Loucy (cell line): ENCODE measurements around the gene CDC42EP5.

Experiments used
- H2AFZ ChIP-seq: fragments of 200-600 bp; sonication (generic); 2 replicates; pipeline ENCODE4 v1.6.0; 2016; ENCODE audit warnings: antibody characterized with exemption, mild to moderate bottlenecking, low read length, moderate library complexity
- H3F3A ChIP-seq: fragments of 200-600 bp; 2 replicates; pipeline ENCODE4 v1.6.0; 2016; ENCODE audit warnings: antibody characterized with exemption, low read depth, mild to moderate bottlenecking
- H3K27me3 ChIP-seq: fragments of 200-600 bp; sonication (generic); 2 replicates; pipeline ENCODE4 v1.6.1; 2014; ENCODE audit warnings: low read length, mild to moderate bottlenecking; ENCODE audit not compliant: insufficient read depth, poor library complexity, severe bottlenecking
- H3K36me3 ChIP-seq: fragments of 200-600 bp; sonication (generic); 2 replicates; pipeline ENCODE4 v1.6.1; 2016; ENCODE audit warnings: low read length; ENCODE audit not compliant: insufficient read depth
- H3K4me1 ChIP-seq: fragments of 200-600 bp; sonication (generic); 2 replicates; pipeline ENCODE4 v1.5.1; 2014; ENCODE audit warnings: low read length, mild to moderate bottlenecking; ENCODE audit not compliant: insufficient read depth, poor library complexity, severe bottlenecking
- H3K4me2 ChIP-seq: fragments of 200-600 bp; sonication (generic); 2 replicates; pipeline ENCODE4 v1.6.0; 2014; ENCODE audit warnings: antibody characterized with exemption, low read length, low read depth, mild to moderate bottlenecking; ENCODE audit not compliant: poor library complexity, severe bottlenecking
- H3K4me3 ChIP-seq: fragments of 200-600 bp; sonication (generic); 2 replicates; pipeline ENCODE4 v1.5.1; 2014; ENCODE audit warnings: low read length, mild to moderate bottlenecking, mixed read lengths; ENCODE audit not compliant: poor library complexity, severe bottlenecking
- H3K79me2 ChIP-seq: fragments of 200-600 bp; sonication (generic); 2 replicates; pipeline ENCODE4 v1.6.1; 2014; ENCODE audit warnings: low read length; ENCODE audit not compliant: insufficient read depth
- H3K9ac ChIP-seq: fragments of 200-600 bp; sonication (generic); 2 replicates; pipeline ENCODE4 v1.6.0; 2014; ENCODE audit warnings: mild to moderate bottlenecking, low read depth, low read length, moderate library complexity; ENCODE audit not compliant: poor library complexity, severe bottlenecking
- H3K9me2 ChIP-seq: fragments of 200-600 bp; sonication (generic); replicated peaks from 2 replicates; pipeline ENCODE4 v1.6.1; 2016; ENCODE audit warnings: low read depth, low read length, mixed read lengths
- H3K9me3 ChIP-seq: fragments of 200-600 bp; sonication (generic); 2 replicates; pipeline ENCODE4 v1.6.1; 2014; ENCODE audit warnings: mild to moderate bottlenecking, antibody characterized with exemption, low read length, low read depth; ENCODE audit not compliant: insufficient read depth
- H4K20me1 ChIP-seq: fragments of 200-600 bp; sonication (generic); 2 replicates; pipeline ENCODE4 v1.6.0; 2014; ENCODE audit warnings: antibody characterized with exemption, low read length, mild to moderate bottlenecking; ENCODE audit not compliant: insufficient read depth, poor library complexity, severe bottlenecking
- EZH2phosphoT487 ChIP-seq: fragments of 200-600 bp; IDR thresholded peaks from 2 replicates; pipeline ENCODE4 v1.6.1; 2018; ENCODE audit warnings: antibody characterized with exemption, mild to moderate bottlenecking, moderate library complexity, borderline replicate concordance
- TF ChIP-seq, protein P1 (sequence below): fragments of 200-600 bp; sonication (generic); conservative IDR thresholded peaks from 2 replicates; pipeline ENCODE4 v1.5.1; 2014; ENCODE audit warnings: mild to moderate bottlenecking, antibody characterized with exemption, low read length

Gene CDC42EP5

DNA sequence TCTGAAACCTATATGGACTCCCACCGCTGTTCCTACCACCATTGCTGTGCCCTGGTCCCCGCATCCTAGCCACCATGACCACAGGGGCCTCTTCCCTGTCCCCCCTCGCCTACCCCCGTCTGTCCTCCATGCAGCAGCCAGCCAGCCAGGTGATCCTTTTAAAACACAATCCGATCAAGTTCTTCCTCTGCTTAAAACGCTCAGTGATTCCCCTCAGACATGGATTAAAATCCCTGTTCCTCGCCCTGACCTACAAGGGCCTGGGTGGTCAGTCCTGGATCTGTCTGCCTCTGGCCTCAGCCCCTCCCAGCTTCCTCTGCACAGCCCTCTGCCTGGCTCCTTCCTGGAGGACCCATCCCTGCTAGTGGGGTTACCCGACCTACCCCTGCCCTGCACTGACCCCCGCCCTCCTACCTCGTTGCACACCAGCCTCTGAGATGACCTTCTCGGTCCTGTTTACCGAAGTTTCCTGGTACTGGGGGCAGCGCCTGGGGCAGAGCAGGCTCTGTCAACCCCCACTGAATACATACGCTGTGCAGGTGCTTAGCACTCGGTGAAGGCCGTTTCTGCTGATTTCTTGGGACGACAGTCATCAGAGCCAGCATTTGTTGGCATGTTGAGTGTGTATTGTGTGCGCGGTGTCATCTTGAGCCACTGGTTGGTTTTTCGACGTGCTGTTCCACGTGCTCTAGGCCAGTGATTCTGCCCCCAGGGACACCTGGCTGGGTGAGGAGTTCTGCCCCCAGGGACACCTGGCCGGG is 38.8 kb downstream of the CDC42EP5 start:
- no peaks in the 10 kb centered on the region for H3K36me3 ChIP-seq
- no peaks in the 10 kb centered on the region for H3K4me1 ChIP-seq
- no peaks in the 10 kb centered on the region for H3K27me3 ChIP-seq
- H3K79me2 ChIP-seq: no peaks in the 10 kb centered on the region
- H3K9me3 ChIP-seq: no peaks in the 10 kb centered on the region
- no peak overlapping the region for H3K4me2 ChIP-seq
- no peaks in the 10 kb centered on the region for H4K20me1 ChIP-seq
- TF ChIP-seq, protein P1, sequence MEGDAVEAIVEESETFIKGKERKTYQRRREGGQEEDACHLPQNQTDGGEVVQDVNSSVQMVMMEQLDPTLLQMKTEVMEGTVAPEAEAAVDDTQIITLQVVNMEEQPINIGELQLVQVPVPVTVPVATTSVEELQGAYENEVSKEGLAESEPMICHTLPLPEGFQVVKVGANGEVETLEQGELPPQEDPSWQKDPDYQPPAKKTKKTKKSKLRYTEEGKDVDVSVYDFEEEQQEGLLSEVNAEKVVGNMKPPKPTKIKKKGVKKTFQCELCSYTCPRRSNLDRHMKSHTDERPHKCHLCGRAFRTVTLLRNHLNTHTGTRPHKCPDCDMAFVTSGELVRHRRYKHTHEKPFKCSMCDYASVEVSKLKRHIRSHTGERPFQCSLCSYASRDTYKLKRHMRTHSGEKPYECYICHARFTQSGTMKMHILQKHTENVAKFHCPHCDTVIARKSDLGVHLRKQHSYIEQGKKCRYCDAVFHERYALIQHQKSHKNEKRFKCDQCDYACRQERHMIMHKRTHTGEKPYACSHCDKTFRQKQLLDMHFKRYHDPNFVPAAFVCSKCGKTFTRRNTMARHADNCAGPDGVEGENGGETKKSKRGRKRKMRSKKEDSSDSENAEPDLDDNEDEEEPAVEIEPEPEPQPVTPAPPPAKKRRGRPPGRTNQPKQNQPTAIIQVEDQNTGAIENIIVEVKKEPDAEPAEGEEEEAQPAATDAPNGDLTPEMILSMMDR: no peak
- TF ChIP-seq EZH2phosphoT487: no peak
- no peak overlapping the region for H3K4me3 ChIP-seq
- no peaks in the 10 kb centered on the region for H3F3A ChIP-seq
- H2AFZ ChIP-seq: no peak overlapping the region
- H3K9ac ChIP-seq: no peak overlapping the region
- H3K9me2 ChIP-seq: no peaks in the 10 kb centered on the region

DNA sequence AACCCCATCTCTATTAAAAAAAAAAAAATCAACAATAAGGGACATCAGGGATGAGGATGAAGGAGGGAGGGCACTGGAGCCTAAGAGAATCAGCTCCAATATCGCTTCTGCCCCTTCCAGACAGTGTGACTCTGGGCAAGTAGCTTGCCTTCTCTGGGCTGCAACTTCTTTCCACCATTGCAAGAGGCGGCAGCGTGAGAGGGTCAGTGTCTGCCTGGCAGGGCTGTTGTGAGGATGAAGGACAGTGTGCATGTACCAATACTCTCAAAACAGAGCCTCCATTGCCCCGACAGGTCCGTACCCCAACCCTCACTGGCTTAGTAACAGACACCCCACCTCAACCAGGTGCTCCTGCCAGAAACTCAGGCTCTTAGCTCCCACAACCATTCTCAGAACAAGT is 39.4 kb downstream of the CDC42EP5 start:
- Histone ChIP-seq H3K27me3 (no peaks in the 10 kb centered on the region), H3K9me3 (no peaks in the 10 kb centered on the region), H2AFZ (no peak overlapping the region), H3F3A (no peaks in the 10 kb centered on the region), H4K20me1 (no peaks in the 10 kb centered on the region), H3K4me3 (no peak overlapping the region), H3K4me2 (no peak overlapping the region), H3K36me3 (no peaks in the 10 kb centered on the region), H3K9ac (no peak overlapping the region), H3K9me2 (no peaks in the 10 kb centered on the region), H3K79me2 (no peaks in the 10 kb centered on the region), H3K4me1 (no peaks in the 10 kb centered on the region)
- TF ChIP-seq, protein P1: no peak
- no peak for TF ChIP-seq EZH2phosphoT487

DNA sequence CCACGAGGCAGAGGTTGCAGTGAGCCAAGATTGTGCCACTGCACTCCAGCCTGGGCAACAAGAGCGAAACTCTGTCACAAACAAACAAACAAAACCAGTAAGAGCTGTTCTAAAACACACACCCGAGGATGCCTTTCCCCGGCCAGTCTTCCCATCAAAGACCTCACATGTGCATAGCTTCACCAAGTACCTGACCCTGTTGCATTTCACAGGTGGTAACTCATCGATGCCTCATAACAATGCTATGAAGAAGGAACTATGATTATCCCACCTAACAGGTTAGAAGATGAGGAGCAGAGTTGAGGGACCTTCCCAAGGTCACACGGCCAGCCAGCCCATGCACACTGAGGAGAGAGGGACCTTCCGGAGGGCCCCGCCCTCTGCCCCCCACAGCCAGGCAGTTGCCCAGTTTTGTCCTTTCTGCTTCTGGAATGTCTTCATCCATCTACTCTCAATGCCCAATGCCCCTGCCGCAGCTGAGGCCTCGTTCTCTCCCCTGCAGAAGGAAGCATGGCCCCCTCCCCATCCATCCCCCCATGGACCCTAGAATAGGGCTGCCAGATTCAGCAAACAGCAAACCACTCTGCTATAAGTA is 40.9 kb downstream of the CDC42EP5 start:
- H3K4me2 ChIP-seq: no peak overlapping the region

More for the DNA sequence above, 40.9 kb downstream of the CDC42EP5 start:
- H3F3A ChIP-seq: no peaks in the 10 kb centered on the region
- no peaks in the 10 kb centered on the region for H3K36me3 ChIP-seq
- no peaks in the 10 kb centered on the region for H3K9me2 ChIP-seq
- H3K79me2 ChIP-seq: no peaks in the 10 kb centered on the region
- no peak overlapping the region for H3K9ac ChIP-seq
- H3K27me3 ChIP-seq: no peaks in the 10 kb centered on the region
- H4K20me1 ChIP-seq: no peaks in the 10 kb centered on the region
- TF ChIP-seq, protein P1: no peak
- TF ChIP-seq EZH2phosphoT487: no peak
- no peak overlapping the region for H2AFZ ChIP-seq
- no peaks in the 10 kb centered on the region for H3K4me1 ChIP-seq
- H3K4me3 ChIP-seq: no peak overlapping the region
- H3K9me3 ChIP-seq: no peaks in the 10 kb centered on the region
